Activated naive CD4-positive, alpha-beta T cell treated with anti-CD3 and anti-CD28 coated beads, Interleukin-2, amount 50 U/mL, for 24 hours (primary cell): ENCODE results near the gene SDC3.
A peak's percentile ranks its signal among the peaks of the same experiment; 100 is the strongest.

Experiments
- H3K27ac Mint-ChIP-seq: one replicate; pipeline ENCODE4 v1.8.0; 2021; ENCODE audit warnings: mild to moderate bottlenecking, mixed read lengths
- H3K27me3 Mint-ChIP-seq: one replicate; pipeline ENCODE4 v1.8.0; 2021; ENCODE audit warnings: mixed read lengths
- H3K36me3 Mint-ChIP-seq: one replicate; pipeline ENCODE4 v1.8.0; 2021; ENCODE audit warnings: mixed read lengths
- H3K4me1 Mint-ChIP-seq: one replicate; pipeline ENCODE4 v1.8.0; 2021; ENCODE audit warnings: mixed read lengths
- H3K4me3 Mint-ChIP-seq: one replicate; pipeline ENCODE4 v1.8.0; 2021; ENCODE audit warnings: mild to moderate bottlenecking, mixed read lengths
- H3K9me3 Mint-ChIP-seq: one replicate; pipeline ENCODE4 v1.8.0; 2021; ENCODE audit warnings: mixed read lengths

Gene SDC3

GRCh38 chr1:30847358-30847972 lies 61.1 kb downstream of the SDC3 start:
- Mint-ChIP-seq H3K4me1 (no peaks in the 10 kb centered on the region), H3K27ac (no peak overlapping the region), H3K4me3 (no peak overlapping the region), H3K9me3 (no peaks in the 10 kb centered on the region), H3K27me3 (peaks cover 22% of the 10 kb centered on the region), H3K36me3 (no peaks in the 10 kb centered on the region)

- no peaks in the 10 kb centered on the region for H3K4me1 Mint-ChIP-seq
- no peak overlapping the region for H3K27ac Mint-ChIP-seq
- H3K36me3 Mint-ChIP-seq = no peaks in the 10 kb centered on the region
- H3K4me3 Mint-ChIP-seq = no peak overlapping the region
- H3K9me3 Mint-ChIP-seq = no peaks in the 10 kb centered on the region
- H3K27me3 Mint-ChIP-seq = peaks cover 25% of the 10 kb centered on the region
Observed at GRCh38 chr1:30846587-30846986, 62.0 kb downstream of the SDC3 start.

GRCh38 chr1:30845904-30846290 lies 62.7 kb downstream of the SDC3 start:
- Mint-ChIP-seq H3K27me3 (peaks cover 27% of the 10 kb centered on the region), H3K27ac (no peak overlapping the region), H3K36me3 (no peaks in the 10 kb centered on the region), H3K9me3 (no peaks in the 10 kb centered on the region), H3K4me3 (no peak overlapping the region), H3K4me1 (no peaks in the 10 kb centered on the region)

- Mint-ChIP-seq H3K27me3 (peaks cover 27% of the 10 kb centered on the region), H3K4me1 (no peaks in the 10 kb centered on the region), H3K4me3 (no peak overlapping the region), H3K36me3 (no peaks in the 10 kb centered on the region), H3K27ac (no peak overlapping the region), H3K9me3 (no peaks in the 10 kb centered on the region)
Observed at GRCh38 chr1:30845237-30845903, 63.2 kb downstream of the SDC3 start.

GRCh38 chr1:30844631-30845030 lies 63.9 kb downstream of the SDC3 start:
- Mint-ChIP-seq H3K27me3 (peaks cover 28% of the 10 kb centered on the region), H3K4me1 (no peaks in the 10 kb centered on the region), H3K36me3 (no peaks in the 10 kb centered on the region), H3K9me3 (peaks cover under 1% of the 10 kb centered on the region), H3K4me3 (no peak overlapping the region), H3K27ac (no peak overlapping the region)

- H3K36me3 Mint-ChIP-seq = peaks cover 3% of the 10 kb centered on the region
- H3K4me1 Mint-ChIP-seq = no peaks in the 10 kb centered on the region
- no peak overlapping the region for H3K4me3 Mint-ChIP-seq
- peaks cover 28% of the 10 kb centered on the region for H3K27me3 Mint-ChIP-seq
- no peak overlapping the region for H3K27ac Mint-ChIP-seq
- H3K9me3 Mint-ChIP-seq = peaks cover 6% of the 10 kb centered on the region
Observed at GRCh38 chr1:30842697-30843354, 65.7 kb downstream of the SDC3 start.

GRCh38 chr1:30840904-30841598 lies 67.5 kb downstream of the SDC3 start:
- Mint-ChIP-seq H3K27me3 (peaks cover 28% of the 10 kb centered on the region), H3K27ac (no peak overlapping the region), H3K9me3 (peaks cover 6% of the 10 kb centered on the region), H3K4me1 (no peaks in the 10 kb centered on the region), H3K36me3 (peaks cover 3% of the 10 kb centered on the region), H3K4me3 (no peak overlapping the region)

- Mint-ChIP-seq H3K4me3 (no peak overlapping the region), H3K36me3 (peaks cover 3% of the 10 kb centered on the region), H3K4me1 (no peaks in the 10 kb centered on the region), H3K9me3 (peaks cover 6% of the 10 kb centered on the region), H3K27ac (peak overlapping the region; percentile 59), H3K27me3 (peaks cover 24% of the 10 kb centered on the region)
Observed at GRCh38 chr1:30839827-30840359, 68.7 kb downstream of the SDC3 start.

- Mint-ChIP-seq H3K36me3 (peaks cover 3% of the 10 kb centered on the region), H3K27ac (no peak overlapping the region), H3K27me3 (peaks cover 21% of the 10 kb centered on the region), H3K9me3 (peaks cover 6% of the 10 kb centered on the region), H3K4me3 (no peak overlapping the region), H3K4me1 (no peaks in the 10 kb centered on the region)
Observed at GRCh38 chr1:30838996-30839395, 69.6 kb downstream of the SDC3 start.

- Mint-ChIP-seq H3K27ac (no peak overlapping the region), H3K4me1 (no peaks in the 10 kb centered on the region), H3K9me3 (peaks cover 6% of the 10 kb centered on the region), H3K27me3 (peaks cover 16% of the 10 kb centered on the region), H3K4me3 (no peak overlapping the region), H3K36me3 (peaks cover 3% of the 10 kb centered on the region)
Observed at GRCh38 chr1:30837653-30838052, 70.9 kb downstream of the SDC3 start.

GRCh38 chr1:30834253-30834652 lies 74.3 kb downstream of the SDC3 start:
- Mint-ChIP-seq H3K9me3 (peaks cover under 1% of the 10 kb centered on the region), H3K4me1 (no peaks in the 10 kb centered on the region), H3K27me3 (peaks cover 13% of the 10 kb centered on the region), H3K36me3 (no peaks in the 10 kb centered on the region), H3K4me3 (no peak overlapping the region), H3K27ac (no peak overlapping the region)

GRCh38 chr1:30830537-30830936 lies 78.0 kb downstream of the SDC3 start:
- H3K27me3 Mint-ChIP-seq = peaks cover 26% of the 10 kb centered on the region
- no peaks in the 10 kb centered on the region for H3K9me3 Mint-ChIP-seq
- no peaks in the 10 kb centered on the region for H3K36me3 Mint-ChIP-seq
- H3K4me1 Mint-ChIP-seq = no peaks in the 10 kb centered on the region
- no peak overlapping the region for H3K4me3 Mint-ChIP-seq
- H3K27ac Mint-ChIP-seq = no peak overlapping the region

GRCh38 chr1:30829889-30830288 lies 78.7 kb downstream of the SDC3 start:
- no peaks in the 10 kb centered on the region for H3K9me3 Mint-ChIP-seq
- peaks cover 32% of the 10 kb centered on the region for H3K27me3 Mint-ChIP-seq
- no peak overlapping the region for H3K4me3 Mint-ChIP-seq
- peaks cover 6% of the 10 kb centered on the region for H3K4me1 Mint-ChIP-seq
- no peak overlapping the region for H3K27ac Mint-ChIP-seq
- no peaks in the 10 kb centered on the region for H3K36me3 Mint-ChIP-seq

- Mint-ChIP-seq H3K4me1 (peaks cover 16% of the 10 kb centered on the region), H3K36me3 (no peaks in the 10 kb centered on the region), H3K27me3 (peaks cover 47% of the 10 kb centered on the region), H3K4me3 (peak overlapping the region; percentile 84), H3K27ac (no peak overlapping the region), H3K9me3 (no peaks in the 10 kb centered on the region)
Observed at GRCh38 chr1:30824736-30825429, 83.7 kb downstream of the SDC3 start.
